Panc1 (cell line): ENCODE results near the gene HCFC1. TPM values are rescaled to one million over a fixed set of nuclear protein-coding genes. Genes with fewer than 3 reads are reported as not detected.

Experiments used
- ATAC-seq: fragments of 200-7000 bp; cut with Tn5 transposase; 2 replicates; pipeline ENCODE4 v1.9.1; 2020; ENCODE audit warnings: mild to moderate bottlenecking, moderate library complexity
- BruUV-seq: library from RNA; stranded (reverse); fragments of 400-500 nt; replicated peaks from 2 replicates; lab custom pipeline; 2021; lab: Mats Ljungman, UMichigan
- CTCF ChIA-PET: fragments of 300-600 bp; sonication (Branson Sonifier 250); formaldehyde crosslinking; loops from one replicate; lab custom pipeline; 2022; ENCODE audit warnings: antibody characterized with exemption; lab: Charles Lee
- POLR2A ChIA-PET: fragments of 300-600 bp; sonication (Branson Sonifier 250); formaldehyde crosslinking; loops from one replicate; lab custom pipeline; 2022; ENCODE audit warnings: antibody characterized with exemption; lab: Charles Lee
- DNase-seq: peaks from one replicate; pipeline ENCODE4 v3.0.0-alpha.2; 2010; ENCODE audit warnings: low read depth, low spot score
- H3K27ac ChIP-seq: 2 replicates; pipeline ENCODE4 v1.5.1; 2011; ENCODE audit warnings: mild to moderate bottlenecking, low read length, inconsistent platforms
- H3K27me3 ChIP-seq: fragments of 200-500 bp; sonication (Bioruptor generic); 2 replicates; pipeline ENCODE4 v1.6.0; 2014; ENCODE audit warnings: low read length, inconsistent platforms; ENCODE audit not compliant: control insufficient read depth, insufficient read depth
- H3K36me3 ChIP-seq: fragments of 200-500 bp; sonication (Bioruptor generic); 2 replicates; pipeline ENCODE4 v1.5.1; 2014; ENCODE audit warnings: inconsistent platforms, mild to moderate bottlenecking, low read length, moderate library complexity; ENCODE audit not compliant: control insufficient read depth, insufficient read depth
- H3K4me1 ChIP-seq: 2 replicates; pipeline ENCODE4 v1.5.1; 2011; ENCODE audit warnings: inconsistent platforms, mild to moderate bottlenecking, low read length, moderate library complexity; ENCODE audit not compliant: control insufficient read depth, insufficient read depth
- H3K4me3 ChIP-seq, 2 experiments: 2 replicates each; pipeline ENCODE4 v1.5.1; 2011 to 2012; ENCODE audit warnings: low read depth in 2 of 2, low read length in 2 of 2, mild to moderate bottlenecking in 2 of 2, inconsistent platforms in 1 of 2, moderate library complexity in 1 of 2
- H3K9me3 ChIP-seq: fragments of 200-500 bp; sonication (Bioruptor generic); 2 replicates; pipeline ENCODE4 v1.5.1; 2014; ENCODE audit warnings: low read depth, mild to moderate bottlenecking, inconsistent platforms, low read length, moderate library complexity; ENCODE audit not compliant: control insufficient read depth, insufficient read depth
- CTCF ChIP-seq: fragments of 450-650 bp; IDR thresholded peaks from 2 replicates; pipeline ENCODE4 v1.5.1; 2017; ENCODE audit warnings: mild to moderate bottlenecking
- POLR2AphosphoS5 ChIP-seq: IDR thresholded peaks from 2 replicates; pipeline ENCODE4 v1.6.1; 2012; ENCODE audit warnings: mild to moderate bottlenecking, low read depth, low read length, moderate library complexity
- SIN3A ChIP-seq: IDR thresholded peaks from 2 replicates; pipeline ENCODE4 v1.6.1; 2012; ENCODE audit warnings: low read depth, mild to moderate bottlenecking, low read length, moderate library complexity, borderline replicate concordance; ENCODE audit not compliant: insufficient read depth
- TCF7L2 ChIP-seq: IDR thresholded peaks from 2 replicates; pipeline ENCODE4 v1.6.1; 2011; ENCODE audit warnings: mild to moderate bottlenecking, low read depth, low read length, inconsistent platforms
- in situ Hi-C: cut with HindIII; loops from 2 replicates; pipeline ENCODE4 v1.10.0; 2016; ENCODE audit warnings: low sequenced_read_pairs, low pct_unique_long_range_greater_than_20kb
- intact Hi-C: fragments of 100-400 bp; cut with micrococcal nuclease; formaldehyde crosslinking; loops from one replicate; pipeline ENCODE4 v1.10.0; 2022; ENCODE audit not compliant: unreplicated experiment
- total RNA-seq: library from RNA; stranded (reverse); gene quantifications from one replicate; pipeline ENCODE4 v1.2.1, GENCODE V29; 2021; ENCODE audit not compliant: unreplicated experiment
- TF ChIP-seq, protein P1 (sequence below), 2 experiments: IDR thresholded peaks; 2 replicates each; pipeline ENCODE4 v1.6.1; 2011 to 2012; ENCODE audit warnings: low read depth in 2 of 2, control low read depth in 1 of 2, low read length in 1 of 2, mild to moderate bottlenecking in 1 of 2, moderate library complexity in 1 of 2; ENCODE audit not compliant: insufficient read depth in 1 of 2

Gene HCFC1
- total RNA-seq, 1 experiment from 2014 or later: 113 TPM

DNA sequence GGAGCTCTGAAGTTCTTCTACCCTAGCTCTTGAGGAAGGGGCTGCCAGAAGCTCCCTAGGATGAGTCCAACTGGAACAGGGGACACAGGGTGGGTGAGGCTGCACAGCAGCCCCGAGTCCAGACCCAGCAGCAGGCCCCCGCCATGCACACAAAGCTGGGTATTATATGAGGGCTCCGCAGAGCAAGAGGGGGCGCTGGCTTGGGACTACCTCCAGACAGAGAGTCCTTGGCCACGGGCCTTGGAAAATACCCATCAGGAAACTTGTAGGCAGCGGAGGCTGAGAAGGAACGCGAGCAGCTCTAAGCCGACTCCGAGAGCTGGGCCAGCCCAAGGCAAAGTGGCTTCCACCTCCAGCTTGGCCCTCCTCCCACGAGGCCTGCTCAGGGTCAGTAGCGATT is 8.1 kb downstream of the HCFC1 start:
- Histone ChIP-seq H3K4me1 (peaks cover 23% of the 10 kb centered on the region), H3K9me3 (no peaks in the 10 kb centered on the region), H3K27me3 (no peaks in the 10 kb centered on the region), H3K27ac (no peak overlapping the region), H3K36me3 (peaks cover 10% of the 10 kb centered on the region), H3K4me3 (no peak overlapping the region)
- ATAC-seq (no peak), DNase-seq (no peak)
- ChIA-PET CTCF (no interaction called here), POLR2A (no interaction called here)
- in situ Hi-C loops (no loop called here), intact Hi-C loops (no loop called here)
- BruUV-seq: no TSS peak
- TF ChIP-seq CTCF: no peak
- no peak for TF ChIP-seq POLR2AphosphoS5
- TF ChIP-seq SIN3A: no peak
- TF ChIP-seq TCF7L2: no peak
- TF ChIP-seq, protein P1, sequence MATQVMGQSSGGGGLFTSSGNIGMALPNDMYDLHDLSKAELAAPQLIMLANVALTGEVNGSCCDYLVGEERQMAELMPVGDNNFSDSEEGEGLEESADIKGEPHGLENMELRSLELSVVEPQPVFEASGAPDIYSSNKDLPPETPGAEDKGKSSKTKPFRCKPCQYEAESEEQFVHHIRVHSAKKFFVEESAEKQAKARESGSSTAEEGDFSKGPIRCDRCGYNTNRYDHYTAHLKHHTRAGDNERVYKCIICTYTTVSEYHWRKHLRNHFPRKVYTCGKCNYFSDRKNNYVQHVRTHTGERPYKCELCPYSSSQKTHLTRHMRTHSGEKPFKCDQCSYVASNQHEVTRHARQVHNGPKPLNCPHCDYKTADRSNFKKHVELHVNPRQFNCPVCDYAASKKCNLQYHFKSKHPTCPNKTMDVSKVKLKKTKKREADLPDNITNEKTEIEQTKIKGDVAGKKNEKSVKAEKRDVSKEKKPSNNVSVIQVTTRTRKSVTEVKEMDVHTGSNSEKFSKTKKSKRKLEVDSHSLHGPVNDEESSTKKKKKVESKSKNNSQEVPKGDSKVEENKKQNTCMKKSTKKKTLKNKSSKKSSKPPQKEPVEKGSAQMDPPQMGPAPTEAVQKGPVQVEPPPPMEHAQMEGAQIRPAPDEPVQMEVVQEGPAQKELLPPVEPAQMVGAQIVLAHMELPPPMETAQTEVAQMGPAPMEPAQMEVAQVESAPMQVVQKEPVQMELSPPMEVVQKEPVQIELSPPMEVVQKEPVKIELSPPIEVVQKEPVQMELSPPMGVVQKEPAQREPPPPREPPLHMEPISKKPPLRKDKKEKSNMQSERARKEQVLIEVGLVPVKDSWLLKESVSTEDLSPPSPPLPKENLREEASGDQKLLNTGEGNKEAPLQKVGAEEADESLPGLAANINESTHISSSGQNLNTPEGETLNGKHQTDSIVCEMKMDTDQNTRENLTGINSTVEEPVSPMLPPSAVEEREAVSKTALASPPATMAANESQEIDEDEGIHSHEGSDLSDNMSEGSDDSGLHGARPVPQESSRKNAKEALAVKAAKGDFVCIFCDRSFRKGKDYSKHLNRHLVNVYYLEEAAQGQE (IDR thresholded peaks at IDR 0.05; ENCODE audit: insufficient read depth in 1 of 2, low read depth in 2 of 2, low read length in 1 of 2): no peak

DNA sequence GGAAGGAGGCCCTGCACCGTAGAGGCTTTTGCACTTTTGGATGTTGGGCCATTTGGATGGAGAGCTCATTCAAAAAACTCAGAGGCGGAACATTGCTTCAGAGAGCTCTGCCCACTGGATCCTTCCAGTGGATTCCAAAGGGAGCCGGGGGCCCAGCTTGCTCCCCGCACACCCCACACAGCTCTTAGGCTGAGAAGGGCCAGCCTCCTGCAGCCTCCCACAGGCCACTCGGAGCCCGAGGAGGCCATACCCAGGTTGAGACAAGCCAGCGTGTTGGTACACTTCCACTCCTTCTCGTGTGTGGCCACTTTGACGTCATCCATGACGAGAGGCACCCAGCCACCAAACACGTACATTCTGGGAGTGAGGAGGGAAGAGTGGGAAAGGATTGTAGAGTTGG is 10.3 kb downstream of the HCFC1 start:
- ChIA-PET CTCF (no interaction called here), POLR2A (no interaction called here)
- H3K9me3 ChIP-seq: no peaks in the 10 kb centered on the region
- ATAC-seq (no peak), DNase-seq (no peak)
- peaks cover under 1% of the 10 kb centered on the region for H3K4me1 ChIP-seq
- H3K27me3 ChIP-seq: no peaks in the 10 kb centered on the region
- no TSS peak for BruUV-seq
- intact Hi-C loops: no loop called here
- TF ChIP-seq CTCF: no peak
- TF ChIP-seq POLR2AphosphoS5: no peak
- TF ChIP-seq, protein P1 (IDR thresholded peaks at IDR 0.05; ENCODE audit: insufficient read depth in 1 of 2, low read depth in 2 of 2, low read length in 1 of 2): no peak
- TF ChIP-seq SIN3A: no peak
- TF ChIP-seq TCF7L2: no peak
- H3K4me3 ChIP-seq: no peak overlapping the region
- peaks cover 10% of the 10 kb centered on the region for H3K36me3 ChIP-seq
- in situ Hi-C loops: no loop called here
- H3K27ac ChIP-seq: no peak overlapping the region
